GM10847 (cell line): ENCODE measurements around the gene CAMTA1.

ENCODE experiments used
- POLR2A ChIP-seq: IDR thresholded peaks from 2 replicates; pipeline ENCODE4 v1.6.1; 2011; ENCODE audit not compliant: insufficient read length; ENCODE audit errors: extremely low read depth

Gene CAMTA1

DNA sequence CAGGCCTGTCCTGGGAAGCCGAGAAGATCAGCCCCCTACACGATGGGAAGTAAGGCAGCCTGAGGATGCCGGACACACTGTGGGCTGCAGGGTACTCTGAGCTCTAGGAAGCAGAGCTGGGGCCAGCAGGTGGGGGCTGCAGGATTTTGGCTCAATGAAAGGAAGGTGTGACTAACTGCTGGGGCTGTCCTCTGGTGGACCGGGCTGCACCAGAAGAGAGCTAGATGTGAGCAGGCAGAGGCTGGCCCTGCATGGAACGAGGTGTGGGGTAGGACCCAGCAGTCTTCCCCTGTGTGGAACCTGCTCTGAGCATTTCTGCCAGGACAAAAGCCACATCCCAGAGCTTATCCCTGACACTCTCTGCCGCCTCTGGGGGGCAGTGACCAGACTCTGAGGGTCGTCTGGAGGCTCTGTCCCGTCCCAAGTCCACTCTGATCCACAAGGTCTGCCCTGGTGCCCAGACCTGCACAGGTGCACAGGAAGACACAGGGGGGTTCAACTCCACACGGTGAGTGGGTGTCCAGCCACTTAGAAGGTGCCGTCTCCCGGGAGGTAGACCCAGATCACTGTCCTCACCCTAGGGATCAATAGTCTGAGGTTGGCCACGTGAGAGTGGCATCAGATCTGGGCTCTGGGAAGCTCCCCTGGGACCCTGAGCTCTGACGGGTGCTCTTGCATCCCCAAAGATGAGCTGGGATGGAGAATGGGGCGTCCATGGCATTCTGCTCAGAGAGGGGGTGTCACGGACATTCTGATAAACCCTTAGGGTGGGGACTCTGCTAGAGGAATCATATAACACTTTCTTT lies 798.2 kb downstream of the CAMTA1 start:
- no peak for TF ChIP-seq POLR2A

DNA sequence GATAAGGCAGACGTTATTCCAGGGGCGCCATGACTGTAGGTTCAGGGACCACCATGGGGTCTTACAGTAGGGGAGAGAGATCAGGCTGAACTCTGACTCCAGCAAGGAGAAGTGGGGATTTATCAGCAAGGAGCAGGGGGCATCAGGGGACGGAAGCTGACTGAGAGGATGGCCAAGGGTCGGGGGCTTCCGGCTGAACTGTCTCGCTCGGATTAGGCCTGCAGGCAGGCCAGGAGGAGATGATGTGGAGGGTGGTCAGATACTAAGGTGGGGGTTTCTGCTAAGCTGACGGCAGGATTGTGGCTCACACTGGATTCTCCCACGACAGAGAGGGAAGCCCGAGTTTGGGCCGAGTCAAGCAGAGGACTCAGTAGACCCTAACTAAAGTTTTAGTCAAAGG lies 798.9 kb downstream of the CAMTA1 start:
- TF ChIP-seq POLR2A: no peak

DNA sequence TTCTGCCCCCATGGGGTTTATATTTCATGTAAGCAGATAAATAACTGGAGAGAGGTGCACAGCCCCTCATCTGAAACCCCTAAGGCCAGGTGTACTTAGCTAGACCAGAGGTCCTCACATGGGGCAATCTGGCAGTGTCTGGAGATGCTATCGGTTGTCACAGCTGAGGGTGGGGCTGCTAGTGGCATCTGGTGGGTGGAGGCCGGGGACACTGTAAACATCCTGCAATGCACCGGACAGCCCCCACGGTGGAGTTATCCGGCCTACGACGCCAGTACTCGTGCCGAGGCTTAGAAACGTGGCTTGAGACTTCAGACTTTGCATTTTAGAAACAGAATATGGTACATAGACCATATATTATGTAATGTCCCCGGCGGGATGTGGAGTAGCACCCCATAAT lies 799.4 kb downstream of the CAMTA1 start:
- TF ChIP-seq POLR2A: no peak

DNA sequence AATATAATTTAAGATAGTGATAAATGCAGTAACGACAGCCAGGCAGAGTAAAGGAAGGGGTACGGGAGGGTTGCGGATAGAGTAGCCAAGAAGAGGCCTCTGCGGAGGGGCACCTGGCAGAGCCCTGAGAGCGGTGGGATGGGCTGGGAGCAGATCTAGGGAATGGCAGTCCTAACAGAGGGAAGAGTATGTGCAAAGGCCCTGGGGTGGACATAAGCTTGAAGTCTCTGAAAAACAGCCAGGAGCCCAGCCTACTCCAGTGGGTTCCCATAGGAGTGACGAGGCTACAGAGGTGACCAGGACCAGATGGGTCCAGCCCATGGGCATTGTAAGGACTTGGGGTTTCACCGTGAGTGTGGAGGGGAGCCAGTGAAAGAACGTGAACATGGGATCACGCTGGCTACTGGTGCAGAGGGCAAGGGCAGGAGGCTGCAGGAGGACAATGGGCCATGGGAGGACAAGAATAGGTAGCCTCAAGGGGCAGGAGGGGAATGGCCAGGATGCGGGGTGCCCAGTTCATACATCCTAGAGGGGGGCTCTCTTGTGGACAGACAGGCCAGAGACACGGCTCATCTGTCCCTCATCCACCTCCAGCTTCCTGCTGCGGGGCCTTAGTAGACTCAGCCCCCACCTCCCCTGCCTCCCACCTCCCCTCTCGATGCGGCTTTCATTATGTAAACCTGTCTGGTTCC lies 800.1 kb downstream of the CAMTA1 start:
- TF ChIP-seq POLR2A: no peak

DNA sequence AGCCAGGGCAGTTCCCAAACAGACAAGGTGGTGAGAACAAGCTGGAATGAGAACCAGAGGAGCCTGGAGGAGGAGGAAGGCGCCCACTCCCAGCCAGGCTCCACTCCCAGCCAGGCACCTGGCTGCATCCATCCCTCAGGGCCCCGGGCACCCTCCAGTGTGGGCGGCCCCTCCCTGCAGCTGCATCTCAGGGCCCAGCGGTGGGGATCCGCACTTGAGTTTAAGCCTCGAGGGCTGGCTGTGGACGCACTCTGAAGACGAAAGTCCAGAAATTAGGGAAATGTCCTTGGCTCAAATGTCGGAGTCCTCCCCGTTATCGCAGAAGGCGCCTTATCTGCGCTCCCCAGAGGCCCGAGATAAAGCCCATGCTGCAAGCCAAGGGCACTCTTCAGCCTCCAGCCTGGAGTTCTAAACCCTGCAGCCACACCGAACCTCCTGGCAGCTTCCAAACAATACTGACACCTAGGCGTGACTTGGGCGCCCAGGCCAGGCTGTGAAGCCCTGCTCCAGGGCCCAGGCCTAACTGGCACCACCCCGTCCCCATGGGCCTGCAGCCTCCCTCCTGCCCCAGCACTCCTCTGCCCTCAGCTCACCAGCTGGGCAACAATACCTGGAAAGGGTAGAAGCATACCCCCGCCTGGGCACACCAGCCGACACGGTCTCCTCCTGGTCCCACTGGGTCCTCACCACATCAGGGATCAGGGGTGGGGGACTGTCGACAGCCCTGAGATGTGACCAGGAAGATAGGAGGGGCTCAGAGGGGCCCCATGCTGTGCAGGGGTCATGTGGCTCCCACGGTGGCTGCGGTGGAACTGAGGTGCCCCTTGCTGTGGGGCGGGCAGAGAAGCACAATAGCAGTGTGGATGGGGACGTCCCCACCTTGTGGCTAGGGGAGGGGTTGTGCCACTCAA lies 801.0 kb downstream of the CAMTA1 start:
- no peak for TF ChIP-seq POLR2A

DNA sequence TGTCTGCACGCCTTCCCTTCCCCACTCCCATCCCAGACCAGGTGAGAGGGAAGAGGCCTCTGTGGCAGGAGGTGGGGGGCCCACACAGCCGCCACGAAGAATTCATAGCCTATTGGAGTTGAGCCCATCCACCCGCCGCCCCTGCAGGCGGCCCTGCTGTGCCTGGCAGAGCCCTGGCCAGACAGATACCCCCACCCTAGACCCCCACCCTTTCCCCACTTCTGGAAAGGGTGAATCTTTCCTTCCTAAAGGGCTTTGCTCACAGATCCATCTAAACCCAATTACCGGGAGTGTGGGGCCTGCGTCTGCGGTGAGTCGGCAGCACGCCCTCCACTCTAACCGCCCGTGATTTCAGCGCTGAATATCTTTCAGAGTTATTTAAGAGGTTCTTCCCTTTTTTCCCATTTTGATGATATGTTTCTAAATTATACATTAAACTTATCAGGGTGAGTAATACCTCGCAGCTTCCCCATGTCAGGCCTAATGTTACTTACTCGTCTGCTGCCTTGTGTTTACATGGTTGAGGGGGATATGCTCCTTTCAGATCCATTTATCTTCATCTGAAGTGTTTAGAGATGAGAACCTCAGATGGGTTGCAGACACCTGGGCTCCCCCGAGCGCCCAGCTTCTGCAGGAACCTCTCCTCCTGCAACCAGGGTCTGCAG lies 802.0 kb downstream of the CAMTA1 start:
- TF ChIP-seq POLR2A: no peak

DNA sequence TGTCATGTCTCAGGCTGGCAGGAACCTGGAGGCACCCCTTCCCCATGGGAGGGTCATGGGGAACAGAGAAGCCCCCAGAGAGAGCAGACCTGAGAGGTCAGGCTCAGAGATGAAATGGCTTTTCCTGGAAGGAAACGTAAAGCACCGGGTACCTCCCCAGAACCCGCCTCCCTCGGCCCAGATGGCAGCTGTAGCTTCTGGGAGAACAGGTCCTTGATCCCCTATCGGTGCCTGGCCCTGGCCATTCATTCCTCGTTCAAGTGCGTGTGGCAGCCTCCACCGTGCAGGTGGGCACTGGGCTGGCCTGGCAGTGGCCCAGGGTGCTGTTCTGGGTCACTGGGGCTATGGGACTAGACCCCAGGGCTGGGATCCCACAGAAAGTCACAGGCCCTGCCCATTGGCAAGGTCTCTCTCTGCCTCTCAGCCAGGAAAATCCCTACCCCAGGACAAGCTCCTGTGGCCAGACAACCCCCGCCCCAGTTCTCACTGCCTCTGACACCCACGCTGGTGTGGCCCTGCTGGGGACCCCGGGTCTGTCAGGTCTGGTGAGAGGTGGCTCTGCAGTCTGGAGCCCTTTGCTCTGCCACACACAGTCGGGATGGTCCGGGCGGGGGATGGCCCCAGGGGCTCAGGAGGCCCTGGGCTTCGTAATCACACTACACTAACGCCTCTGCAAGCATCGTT lies 802.7 kb downstream of the CAMTA1 start:
- no peak for TF ChIP-seq POLR2A

DNA sequence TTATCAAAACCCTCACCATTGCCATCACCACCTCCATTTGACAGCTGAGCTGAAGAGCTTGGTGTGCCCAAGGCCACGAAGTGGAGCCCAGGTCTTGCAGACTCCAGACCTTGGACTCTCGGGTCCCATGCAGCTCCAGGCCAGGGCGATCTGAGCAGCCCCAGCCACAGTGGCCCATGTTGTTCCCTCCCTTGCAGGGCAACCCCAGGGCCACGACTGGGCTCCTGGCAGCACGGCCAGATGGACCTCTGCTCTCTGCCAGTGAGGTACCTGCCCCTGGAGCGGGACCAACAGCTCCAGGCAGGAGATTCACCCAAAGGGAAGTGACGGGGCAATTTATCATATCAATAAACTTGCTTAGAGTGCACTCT lies 803.2 kb downstream of the CAMTA1 start:
- no peak for TF ChIP-seq POLR2A

DNA sequence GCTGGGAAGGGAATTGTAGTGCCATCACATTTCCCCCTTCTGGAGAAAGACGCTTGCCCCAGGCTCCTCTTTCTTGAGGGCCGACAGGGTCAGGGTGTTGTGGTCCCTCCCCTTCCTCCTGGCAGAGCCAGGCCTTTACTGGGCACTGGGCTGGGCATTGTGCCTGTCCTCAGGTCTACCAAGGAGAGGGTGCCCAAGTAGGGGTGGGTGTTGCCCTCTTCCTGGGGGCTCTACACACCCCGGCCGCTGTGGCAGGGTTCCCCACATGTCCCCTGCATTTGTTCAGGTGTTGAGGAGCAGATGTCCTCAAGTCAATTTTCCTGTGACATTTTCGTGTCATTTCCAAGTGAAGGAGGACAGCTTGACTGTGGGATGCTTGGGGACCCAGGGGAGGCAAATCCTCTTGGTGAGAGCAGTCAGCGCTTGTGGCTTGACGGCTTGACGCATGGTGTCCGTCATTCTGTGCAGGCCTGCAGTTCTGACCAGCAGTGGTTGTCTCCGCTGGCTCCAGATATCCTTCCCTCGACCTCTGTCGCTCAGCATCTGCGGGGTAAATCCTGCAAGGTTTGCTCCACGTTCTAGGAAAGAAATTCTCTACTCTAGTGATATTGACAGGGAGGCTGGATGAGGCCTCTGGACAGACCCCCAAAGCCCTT lies 804.0 kb downstream of the CAMTA1 start:
- no peak for TF ChIP-seq POLR2A

DNA sequence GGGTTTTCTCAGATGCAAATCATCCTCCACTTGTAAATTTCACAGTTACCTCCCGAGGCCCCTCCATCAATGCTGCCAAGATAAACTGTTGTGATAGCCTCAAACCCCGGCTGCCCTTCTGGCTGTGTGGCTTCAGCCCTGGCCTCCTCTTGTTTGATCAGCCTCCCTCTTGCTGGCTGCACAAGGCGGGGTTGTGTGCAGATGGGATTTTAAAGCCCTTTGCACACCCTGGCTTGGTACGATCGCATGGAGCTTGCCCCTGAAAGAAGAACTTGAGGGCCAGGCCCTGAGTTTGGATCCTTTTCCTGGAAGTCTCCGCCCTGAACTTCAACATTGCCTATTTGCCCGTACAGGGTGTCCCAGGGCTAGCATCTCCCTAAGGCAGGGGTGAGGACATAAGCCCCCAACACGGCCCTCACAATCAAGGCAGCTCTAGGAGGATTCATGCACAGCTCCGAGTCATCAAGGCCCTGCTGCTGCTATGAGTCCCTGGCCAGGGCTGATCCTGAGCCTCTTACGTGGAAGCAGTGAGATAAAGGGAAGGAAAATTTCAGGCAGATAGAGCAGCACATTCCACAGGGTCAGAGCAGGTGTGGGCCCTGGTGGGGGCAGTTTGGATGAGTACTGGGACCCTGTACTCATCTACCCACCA lies 804.6 kb downstream of the CAMTA1 start:
- no peak for TF ChIP-seq POLR2A

DNA sequence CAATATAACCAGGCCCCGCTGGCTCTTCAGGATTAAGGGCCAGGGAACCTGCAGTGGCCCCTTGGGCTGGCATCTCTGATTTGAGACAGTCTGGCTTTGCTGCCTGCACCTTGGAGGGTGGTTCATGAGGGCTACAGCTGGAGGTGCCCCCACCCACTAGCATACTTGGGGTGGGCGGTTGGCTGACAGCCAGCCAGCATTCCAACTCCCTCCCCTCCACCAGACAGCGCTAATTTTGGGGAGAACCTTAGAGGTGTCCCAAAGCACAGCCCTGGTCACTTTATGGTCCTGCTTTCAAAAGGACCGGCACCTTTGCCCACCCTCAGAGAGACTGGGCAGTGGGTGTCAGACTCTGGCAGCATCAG lies 805.2 kb downstream of the CAMTA1 start:
- no peak for TF ChIP-seq POLR2A

DNA sequence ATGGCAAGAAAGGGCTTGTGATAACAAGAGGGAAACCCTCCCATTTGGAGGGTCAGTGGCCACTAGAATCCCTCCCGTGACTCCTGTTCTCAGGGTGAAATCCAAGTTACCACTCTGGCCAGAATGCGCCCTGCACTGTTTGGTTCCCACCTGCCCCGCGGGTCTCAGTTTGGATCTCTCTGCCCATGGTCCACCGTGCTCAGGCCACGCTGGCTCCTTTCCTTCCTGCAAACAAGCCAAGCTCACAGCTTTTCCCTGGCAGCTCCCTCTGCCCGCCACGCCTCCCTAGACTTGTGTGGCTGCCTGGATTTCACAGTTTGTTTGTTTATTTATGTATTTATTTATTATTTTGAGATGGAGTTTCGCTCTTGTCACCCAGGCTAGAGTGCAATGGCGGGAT lies 806.3 kb downstream of the CAMTA1 start:
- no peak for TF ChIP-seq POLR2A

DNA sequence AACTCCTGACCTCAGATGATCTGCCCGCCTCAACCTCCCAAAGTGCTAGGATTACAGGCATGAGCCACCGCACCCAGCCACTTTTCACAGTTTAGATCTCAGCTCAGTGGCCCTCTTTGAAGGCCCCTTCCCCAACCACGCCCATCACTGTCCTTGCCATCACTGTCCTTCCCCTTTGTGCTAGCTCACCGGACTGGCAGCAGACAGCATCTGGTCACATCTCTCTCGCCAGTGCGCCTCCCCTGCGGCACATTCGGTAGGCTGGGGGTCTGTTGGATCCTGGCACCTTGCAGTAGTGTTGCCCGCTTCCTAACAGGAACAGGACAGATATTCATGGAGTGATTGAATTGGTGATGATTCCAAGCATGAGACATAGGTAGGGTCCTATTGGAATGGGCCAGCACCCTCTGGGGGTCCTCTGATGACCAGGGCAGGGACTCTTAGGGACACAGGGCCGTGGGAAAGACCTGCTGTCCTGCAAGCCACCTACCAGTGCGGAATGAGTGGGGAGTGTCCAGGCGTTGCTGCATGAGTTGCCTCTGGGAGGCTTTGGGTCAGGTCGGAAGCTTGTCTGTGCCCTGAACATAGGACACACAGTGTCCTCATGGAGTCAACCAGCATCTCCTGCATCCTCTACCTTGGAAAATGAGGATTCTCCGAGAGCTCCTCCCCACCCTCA lies 807.0 kb downstream of the CAMTA1 start:
- no peak for TF ChIP-seq POLR2A
